Measurements from ENCODE around the gene MTHFD1L.

GRCh38 chr6:150835620-150836019 lies 29.9 kb upstream of the MTHFD1L start:
- TF ChIP-seq CTCF (IDR thresholded peaks at IDR 0.05) (no peak), POLR2A (IDR thresholded peaks at IDR 0.05) (no peak)

Data from Peyer's patch (tissue), 4 donors.